Esophagus squamous epithelium (tissue), 5 donors: Measurements from ENCODE around the gene OR6C4. TPM values are rescaled to one million over a fixed set of nuclear protein-coding genes. Genes with fewer than 3 reads are reported as not detected.
"Not testable (repeated sequence)": the region's sequence is repeated elsewhere in the genome, so short reads cannot be mapped to it uniquely, and the experiment has no call there.

Experiments used
- DNase-seq: peaks from one replicate; lab custom pipeline; 2025; lab: John Stamatoyannopoulos, UW
- H3K27ac ChIP-seq, 4 donors: fragments of 200-600 bp; sonication (generic); one replicate each; pipeline ENCODE4 v1.5.1; 2016 to 2019; ENCODE audit warnings: mild to moderate bottlenecking in 1 of 4
- H3K27me3 ChIP-seq, 4 donors: fragments of 200-600 bp; sonication (generic); 1 replicate in 3 of 4; 2 replicates in 1 of 4; pipeline versions ENCODE4 v1.5.1 to v1.6.0; 2017 to 2021; ENCODE audit warnings: antibody characterized with exemption in 1 of 4
- H3K36me3 ChIP-seq, 3 donors: fragments of 200-600 bp; sonication (generic); one replicate each; pipeline ENCODE4 v1.5.1; 2016 to 2019
- H3K4me1 ChIP-seq, 3 donors: fragments of 200-600 bp; sonication (generic); one replicate each; pipeline ENCODE4 v1.5.1; 2017 to 2019
- H3K4me3 ChIP-seq, 4 donors: fragments of 200-600 bp; sonication (generic); 1 replicate in 3 of 4; 2 replicates in 1 of 4; pipeline ENCODE4 v1.5.1; 2016 to 2019; ENCODE audit warnings: mild to moderate bottlenecking in 2 of 4, moderate library complexity in 1 of 4
- H3K9me3 ChIP-seq, 3 donors: fragments of 200-600 bp; sonication (generic); one replicate each; pipeline ENCODE4 v1.5.1; 2016 to 2019
- POLR2A ChIP-seq, 4 donors: fragments of 450-650 bp; IDR thresholded peaks; one replicate each; pipeline ENCODE4 v1.6.1; 2017; ENCODE audit warnings: antibody characterized with exemption in 4 of 4, mild to moderate bottlenecking in 4 of 4, moderate library complexity in 3 of 4
- WGBS, 2 donors: methylation state at CpG; one replicate each; pipeline ENCODE4 v1.1.5; 2018; 5-methylcytosine and 5-hydroxymethylcytosine counted together
- intact Hi-C: fragments of 100-400 bp; cut with DNase I; formaldehyde crosslinking; loops from one replicate; pipeline ENCODE4 v1.15.0; 2022
- total RNA-seq, 4 donors: library from RNA; depleted of rRNA; stranded (reverse); fragments of >200 nt; gene quantifications; one replicate each; pipeline ENCODE4 v1.1.0, GENCODE V29; 2016
- TF ChIP-seq, protein P1 (sequence below), 6 experiments: fragments of 450-650 bp in 4 of 6; fragments of 200-600 bp in 2 of 6; sonication (generic) in 2 of 6; IDR thresholded peaks; one replicate each; pipeline ENCODE4 v1.5.1; 2016 to 2019; ENCODE audit warnings: antibody characterized with exemption in 6 of 6, mild to moderate bottlenecking in 4 of 6, moderate library complexity in 4 of 6
- donor health status: DM: yes; HTN: yes; CAD: no.

Gene OR6C4
- total RNA-seq = not detected

DNA sequence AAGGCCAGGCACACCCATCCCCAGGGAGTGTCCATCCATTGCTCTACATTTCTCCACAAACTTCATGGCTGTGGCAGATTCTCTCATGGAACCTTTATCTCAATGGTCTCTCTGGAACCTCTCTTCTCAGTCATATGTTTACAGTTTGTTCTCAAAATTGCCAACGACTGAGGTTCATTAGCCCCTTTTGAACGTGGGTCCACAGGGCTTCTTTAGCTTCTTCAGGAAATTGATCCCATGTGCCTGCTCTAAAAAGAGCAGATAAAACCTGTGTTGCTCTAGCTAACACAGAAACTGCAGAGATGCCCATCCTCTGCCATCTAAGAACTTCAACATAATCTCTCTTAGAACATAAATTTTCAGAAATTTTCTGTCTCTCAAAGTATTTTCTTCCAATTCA is at the start of gene OR6C4:
OR6C4 (plus strand) TSS at position 301 of the 400 bp plus-strand sequence. CDS start 1,625 bp downstream, outside the sequence.
- WGBS, 2 donors = 23 to 30% methylated on average over 2 of the region's 2 CpGs
- no peak within 1 kb of the TSS for H3K4me3 ChIP-seq
- H3K36me3 ChIP-seq = no peaks in the 10 kb centered on the region
- no peak within 1 kb of the TSS for H3K27ac ChIP-seq
- no peaks in the 10 kb centered on the region for H3K4me1 ChIP-seq
- H3K9me3 ChIP-seq = peaks cover 0 to 8% (median 0%) of the 10 kb centered on the region in 3 donors
- no peaks in the 10 kb centered on the region for H3K27me3 ChIP-seq
- intact Hi-C loops = no loop called here
- TF ChIP-seq, protein P1, sequence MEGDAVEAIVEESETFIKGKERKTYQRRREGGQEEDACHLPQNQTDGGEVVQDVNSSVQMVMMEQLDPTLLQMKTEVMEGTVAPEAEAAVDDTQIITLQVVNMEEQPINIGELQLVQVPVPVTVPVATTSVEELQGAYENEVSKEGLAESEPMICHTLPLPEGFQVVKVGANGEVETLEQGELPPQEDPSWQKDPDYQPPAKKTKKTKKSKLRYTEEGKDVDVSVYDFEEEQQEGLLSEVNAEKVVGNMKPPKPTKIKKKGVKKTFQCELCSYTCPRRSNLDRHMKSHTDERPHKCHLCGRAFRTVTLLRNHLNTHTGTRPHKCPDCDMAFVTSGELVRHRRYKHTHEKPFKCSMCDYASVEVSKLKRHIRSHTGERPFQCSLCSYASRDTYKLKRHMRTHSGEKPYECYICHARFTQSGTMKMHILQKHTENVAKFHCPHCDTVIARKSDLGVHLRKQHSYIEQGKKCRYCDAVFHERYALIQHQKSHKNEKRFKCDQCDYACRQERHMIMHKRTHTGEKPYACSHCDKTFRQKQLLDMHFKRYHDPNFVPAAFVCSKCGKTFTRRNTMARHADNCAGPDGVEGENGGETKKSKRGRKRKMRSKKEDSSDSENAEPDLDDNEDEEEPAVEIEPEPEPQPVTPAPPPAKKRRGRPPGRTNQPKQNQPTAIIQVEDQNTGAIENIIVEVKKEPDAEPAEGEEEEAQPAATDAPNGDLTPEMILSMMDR (IDR thresholded peaks at IDR 0.05) = no peak
- TF ChIP-seq POLR2A (IDR thresholded peaks at IDR 0.05) = no peak
- DNase-seq = no peak

DNA sequence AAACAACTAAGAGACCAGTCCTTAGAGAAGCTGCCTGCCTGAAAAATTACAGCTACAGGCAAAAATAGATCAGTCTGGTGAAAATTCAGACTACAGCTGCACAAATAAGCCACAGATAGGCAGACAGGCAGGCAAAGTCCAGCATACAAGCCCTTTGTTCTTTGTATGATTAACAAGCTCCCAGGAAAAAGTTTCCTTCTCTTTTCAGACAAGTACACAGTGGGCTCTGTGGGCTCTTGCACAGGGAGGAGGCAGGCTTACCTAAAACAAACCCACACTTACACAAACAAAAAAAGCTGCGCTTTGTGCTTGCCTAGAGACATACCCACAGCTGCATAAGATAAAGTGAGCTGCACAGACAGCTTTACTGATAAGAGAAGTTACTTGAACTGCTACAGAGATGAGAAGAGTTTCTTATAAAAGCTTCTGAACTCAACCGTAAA is 49.6 kb upstream of the OR6C4 start:
- H3K9me3 ChIP-seq = no peaks in the 10 kb centered on the region
- no peak overlapping the region for H3K27ac ChIP-seq

DNA sequence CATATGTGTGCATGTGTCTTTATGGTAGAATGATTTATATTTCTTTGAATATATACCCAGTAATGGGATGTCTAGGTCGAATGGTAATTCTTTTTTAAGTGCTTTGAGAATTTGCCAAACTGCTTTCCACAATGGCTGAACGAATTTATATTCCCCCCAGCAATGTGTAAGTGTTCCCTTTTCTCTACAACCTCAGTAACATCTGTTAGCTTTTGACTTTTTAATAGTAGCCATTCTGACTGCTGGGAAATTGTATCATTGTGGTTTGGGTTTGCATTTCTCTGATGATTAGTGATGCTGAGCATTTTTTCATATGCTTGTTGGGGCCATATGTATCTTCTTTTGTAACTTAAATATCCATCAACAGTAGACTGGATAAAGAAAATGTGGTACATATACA is 47.8 kb upstream of the OR6C4 start:
- H3K36me3 ChIP-seq = no peaks in the 10 kb centered on the region
- intact Hi-C loops = no loop called here
- no peak overlapping the region for H3K27ac ChIP-seq
- no peak overlapping the region for H3K4me3 ChIP-seq
- no peak for DNase-seq
- no peaks in the 10 kb centered on the region for H3K9me3 ChIP-seq
- H3K27me3 ChIP-seq = no peaks in the 10 kb centered on the region
- H3K4me1 ChIP-seq = no peaks in the 10 kb centered on the region
- TF ChIP-seq, protein P1 (IDR thresholded peaks at IDR 0.05) = no peak
- TF ChIP-seq POLR2A (IDR thresholded peaks at IDR 0.05) = no peak
- 20 to 23% methylated on average over 2 of the region's 2 CpGs for WGBS, 2 donors

More for the DNA sequence above, 49.6 kb upstream of the OR6C4 start:
- no peak for DNase-seq
- intact Hi-C loops = no loop called here
- TF ChIP-seq, protein P1 (IDR thresholded peaks at IDR 0.05) = no peak
- TF ChIP-seq POLR2A (IDR thresholded peaks at IDR 0.05) = no peak
- H3K4me1 ChIP-seq = no peaks in the 10 kb centered on the region
- H3K36me3 ChIP-seq = no peaks in the 10 kb centered on the region
- WGBS, 2 donors = 19 to 26% methylated on average over 2 of the region's 2 CpGs
- no peaks in the 10 kb centered on the region for H3K27me3 ChIP-seq
- H3K4me3 ChIP-seq = no peak overlapping the region

DNA sequence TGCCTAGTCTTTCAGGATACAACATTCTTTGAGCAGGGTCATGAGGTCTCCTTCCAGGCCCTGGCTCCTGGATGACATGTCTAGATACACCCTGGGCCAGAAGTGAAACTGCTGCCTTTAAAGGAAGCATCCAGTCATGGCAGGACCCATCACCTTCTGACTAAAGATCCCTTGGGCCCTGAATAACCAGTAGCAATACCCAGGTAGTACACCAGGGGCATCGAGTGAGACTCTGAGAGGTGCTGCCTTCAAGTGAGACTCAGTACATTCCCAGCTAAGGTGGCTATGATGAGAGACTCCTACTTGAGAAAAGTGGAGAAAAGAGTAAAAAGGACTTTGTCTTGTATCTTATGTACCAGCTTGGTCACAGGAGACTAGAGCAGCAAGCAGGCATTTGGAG is 33.7 kb upstream of the OR6C4 start:
- WGBS, 2 donors = 38 to 60% methylated on average over 1 of the region's 1 CpG
- TF ChIP-seq, protein P1 (IDR thresholded peaks at IDR 0.05) = no peak
- no peak for TF ChIP-seq POLR2A (IDR thresholded peaks at IDR 0.05)

DNA sequence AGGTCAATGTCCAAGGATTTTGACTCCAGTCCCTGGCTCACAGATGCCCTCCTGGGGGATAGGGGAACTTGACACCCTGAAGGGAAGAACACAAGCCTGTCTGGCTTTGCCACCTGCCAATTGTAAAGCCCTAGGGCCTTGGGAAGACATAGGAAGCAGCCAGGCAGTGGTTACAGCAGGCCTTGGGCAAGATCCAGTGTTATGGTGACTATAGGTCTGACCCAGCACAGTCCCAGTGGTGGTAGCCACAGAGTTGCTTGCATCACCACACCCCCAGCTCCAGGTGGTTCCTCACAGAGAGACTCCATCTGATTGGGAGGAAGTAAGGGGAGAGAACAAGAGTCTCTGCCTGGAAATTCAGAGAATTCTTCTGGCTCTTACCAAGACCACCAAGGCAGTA is 33.0 kb upstream of the OR6C4 start:
- Histone ChIP-seq H3K4me3 (no peak overlapping the region), H3K4me1 (no peaks in the 10 kb centered on the region), H3K27ac (no peak overlapping the region), H3K27me3 (no peaks in the 10 kb centered on the region), H3K9me3 (no peaks in the 10 kb centered on the region), H3K36me3 (no peaks in the 10 kb centered on the region)
- DNase-seq = no peak
- TF ChIP-seq, protein P1 (IDR thresholded peaks at IDR 0.05) = no peak
- TF ChIP-seq POLR2A (IDR thresholded peaks at IDR 0.05) = no peak
- intact Hi-C loops = no loop called here

More for the DNA sequence above, 33.7 kb upstream of the OR6C4 start:
- H3K36me3 ChIP-seq = no peaks in the 10 kb centered on the region
- H3K4me3 ChIP-seq = no peak overlapping the region
- DNase-seq = no peak
- no peaks in the 10 kb centered on the region for H3K4me1 ChIP-seq
- H3K9me3 ChIP-seq = no peaks in the 10 kb centered on the region
- no peaks in the 10 kb centered on the region for H3K27me3 ChIP-seq
- no peak overlapping the region for H3K27ac ChIP-seq
- intact Hi-C loops = no loop called here

DNA sequence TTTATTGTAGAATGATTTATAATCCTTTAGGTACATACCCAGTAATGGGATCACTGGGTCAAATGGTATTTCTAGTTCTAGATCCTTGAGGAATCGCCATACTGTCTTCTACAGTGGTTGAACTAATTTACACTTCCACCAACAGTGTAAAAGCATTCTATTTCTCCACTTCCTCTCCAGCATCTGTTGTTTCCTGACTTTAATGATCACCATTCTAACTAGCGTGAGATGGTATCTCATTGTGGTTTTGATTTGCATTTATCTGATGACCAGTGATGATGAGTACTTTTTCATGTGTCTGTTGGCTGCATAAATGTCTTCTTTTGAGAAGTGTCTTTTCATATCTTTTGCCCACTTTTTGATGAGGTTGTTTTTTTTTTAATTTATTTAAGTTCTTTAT is 1.2 kb upstream of the OR6C4 start:
- H3K36me3 ChIP-seq, H3K27me3 ChIP-seq, DNase-seq, intact Hi-C loops, H3K27ac ChIP-seq, H3K9me3 ChIP-seq, H3K4me3 ChIP-seq, H3K4me1 ChIP-seq: not testable (repeated sequence)
- 45 to 64% methylated on average over 2 of the region's 2 CpGs for WGBS, 2 donors
